GM12874 (cell line): ENCODE measurements around the gene IDH3G.

Source experiments
- CTCF ChIP-seq: IDR thresholded peaks from 2 replicates; pipeline ENCODE4 v1.5.1; 2011; ENCODE audit warnings: low read depth, mild to moderate bottlenecking, control low read depth, low read length, moderate library complexity; ENCODE audit not compliant: insufficient read depth

IDH3G gene

GRCh38 chrX:153794018-153794896 lies at the start of gene IDH3G, which contains the start of gene SSR4:
TSS of gene IDH3G (minus strand) at chrX:153794375. CDS start at chrX:153794326, 49 bp downstream.
TSS of gene SSR4 (plus strand) at chrX:153794668. CDS start at chrX:153794688, 20 bp downstream.
- no peak for TF ChIP-seq CTCF

- TF ChIP-seq CTCF: no peak
Measured at GRCh38 chrX:153836921-153837320, 42.7 kb upstream of the IDH3G start.

- no peak for TF ChIP-seq CTCF
Measured at GRCh38 chrX:153832728-153833127, 38.6 kb upstream of the IDH3G start.

GRCh38 chrX:153831429-153832150 lies 37.4 kb upstream of the IDH3G start:
- TF ChIP-seq CTCF: no peak

GRCh38 chrX:153830640-153831428 lies 36.7 kb upstream of the IDH3G start:
- TF ChIP-seq CTCF: no peak

GRCh38 chrX:153829799-153830639 lies 35.8 kb upstream of the IDH3G start, which contains the start of gene PDZD4:
TSS of gene PDZD4 (minus strand) at chrX:153830544. CDS start at chrX:153830298, 246 bp downstream.
- no peak for TF ChIP-seq CTCF

GRCh38 chrX:153829549-153829798 lies 35.3 kb upstream of the IDH3G start:
- TF ChIP-seq CTCF: no peak
